Mucosa of rectum (tissue), 2 donors: ENCODE results near the gene ARHGEF17.

ENCODE experiments used
- H3K27ac ChIP-seq, 2 donors: one replicate each; pipeline ENCODE4 v1.7.0; 2013; ENCODE audit warnings: inconsistent platforms in 2 of 2, low read depth in 2 of 2, low read length in 2 of 2
- H3K27me3 ChIP-seq, 2 donors: one replicate each; pipeline ENCODE4 v1.7.0; 2013; ENCODE audit warnings: low read length in 2 of 2; ENCODE audit not compliant: control insufficient read depth in 2 of 2, insufficient read depth in 2 of 2
- H3K36me3 ChIP-seq, 2 donors: one replicate each; pipeline ENCODE4 v1.7.0; 2013; ENCODE audit warnings: low read length in 2 of 2; ENCODE audit not compliant: control insufficient read depth in 2 of 2, insufficient read depth in 2 of 2
- H3K4me1 ChIP-seq, 2 donors: one replicate each; pipeline ENCODE4 v1.7.0; 2013; ENCODE audit warnings: low read length in 2 of 2, mild to moderate bottlenecking in 1 of 2; ENCODE audit not compliant: control insufficient read depth in 2 of 2, insufficient read depth in 2 of 2
- H3K4me3 ChIP-seq, 2 donors: one replicate each; pipeline ENCODE4 v1.7.0; 2013; ENCODE audit warnings: low read length in 2 of 2
- H3K9ac ChIP-seq, 2 donors: one replicate each; pipeline ENCODE4 v1.7.0; 2013; ENCODE audit warnings: low read length in 2 of 2, low read depth in 1 of 2, mild to moderate bottlenecking in 1 of 2
- H3K9me3 ChIP-seq, 2 donors: one replicate each; pipeline ENCODE4 v1.7.0; 2013; ENCODE audit warnings: low read length in 2 of 2; ENCODE audit not compliant: control insufficient read depth in 2 of 2
- donor health status: healthy.
- donor health status: Normal muscosa, but diverticular disease.

Gene ARHGEF17

DNA sequence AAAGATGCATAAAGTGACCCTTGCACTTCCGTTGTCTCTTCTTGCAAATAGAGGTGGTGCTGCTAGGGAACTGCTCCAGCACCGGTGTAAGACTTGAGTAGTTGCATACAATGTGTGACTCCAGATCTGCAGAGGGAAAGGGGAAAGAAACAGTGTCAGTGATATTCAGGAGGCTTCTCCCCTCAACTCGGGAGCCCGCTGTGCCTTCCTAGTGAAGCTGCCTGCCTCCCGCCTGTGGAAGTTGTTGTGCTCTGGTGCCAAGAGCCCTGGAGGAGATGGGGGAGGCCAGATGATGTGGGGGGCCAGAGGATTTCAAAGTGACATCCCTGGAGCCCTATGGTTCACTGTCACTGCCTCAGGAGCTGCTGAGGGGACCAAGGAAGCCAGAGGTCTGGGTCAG is 98.5 kb downstream of the ARHGEF17 start:
- no peak overlapping the region for H3K9ac ChIP-seq
- no peak overlapping the region for H3K4me3 ChIP-seq
- no peaks in the 10 kb centered on the region for H3K27me3 ChIP-seq
- no peaks in the 10 kb centered on the region for H3K4me1 ChIP-seq
- H3K27ac ChIP-seq: no peak overlapping the region
- no peaks in the 10 kb centered on the region for H3K9me3 ChIP-seq
- H3K36me3 ChIP-seq: peaks cover 3 to 22% of the 10 kb centered on the region in 2 donors

DNA sequence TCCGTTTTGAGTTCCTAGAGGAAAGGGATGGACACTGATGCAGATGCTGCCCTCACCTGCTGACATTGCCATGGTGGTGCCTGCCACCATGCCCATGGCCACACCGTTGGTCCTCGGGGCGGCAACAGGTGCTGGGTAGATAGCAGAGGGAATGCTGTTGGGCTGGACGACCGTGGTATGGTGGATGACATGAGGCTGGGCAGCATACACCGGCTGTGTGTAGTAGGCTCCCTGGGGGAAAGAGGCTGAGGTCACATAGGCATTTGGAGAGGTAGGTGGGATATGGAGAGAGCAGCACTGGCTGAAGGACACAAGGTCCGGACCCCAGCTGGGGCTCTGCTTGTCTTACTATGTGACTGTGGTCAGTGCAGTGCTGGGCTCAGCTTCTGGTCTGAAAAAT is 101.4 kb downstream of the ARHGEF17 start:
- H3K27me3 ChIP-seq: no peaks in the 10 kb centered on the region
- H3K36me3 ChIP-seq: peaks cover 3 to 21% of the 10 kb centered on the region in 2 donors
- H3K4me3 ChIP-seq: no peak overlapping the region
- H3K9ac ChIP-seq: no peak overlapping the region
- H3K4me1 ChIP-seq: no peaks in the 10 kb centered on the region
- no peaks in the 10 kb centered on the region for H3K9me3 ChIP-seq
- no peak overlapping the region for H3K27ac ChIP-seq

DNA sequence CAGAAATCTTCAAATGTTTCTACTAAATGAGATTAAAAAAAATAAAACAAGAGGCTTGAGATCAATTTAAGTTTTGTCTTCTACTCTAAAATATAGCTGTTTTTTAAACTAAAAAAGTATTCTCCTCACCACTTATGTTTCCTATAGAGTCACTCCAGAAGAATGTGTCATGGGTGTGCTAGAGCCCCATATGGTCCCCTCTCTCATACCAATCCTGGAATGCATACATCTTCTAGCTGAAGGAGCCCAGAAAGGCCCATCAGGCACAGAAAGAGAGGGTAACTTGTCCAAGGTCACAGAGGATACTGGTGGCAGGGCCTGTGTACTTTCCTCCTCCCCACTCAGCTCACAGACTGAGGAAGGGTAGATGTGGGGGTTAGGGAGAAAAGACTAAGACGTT is 102.6 kb downstream of the ARHGEF17 start:
- H3K4me1 ChIP-seq: no peaks in the 10 kb centered on the region
- no peaks in the 10 kb centered on the region for H3K9me3 ChIP-seq
- H3K4me3 ChIP-seq: no peak overlapping the region
- no peak overlapping the region for H3K9ac ChIP-seq
- no peaks in the 10 kb centered on the region for H3K27me3 ChIP-seq
- H3K36me3 ChIP-seq: peaks cover 3 to 18% of the 10 kb centered on the region in 2 donors
- H3K27ac ChIP-seq: no peak overlapping the region

DNA sequence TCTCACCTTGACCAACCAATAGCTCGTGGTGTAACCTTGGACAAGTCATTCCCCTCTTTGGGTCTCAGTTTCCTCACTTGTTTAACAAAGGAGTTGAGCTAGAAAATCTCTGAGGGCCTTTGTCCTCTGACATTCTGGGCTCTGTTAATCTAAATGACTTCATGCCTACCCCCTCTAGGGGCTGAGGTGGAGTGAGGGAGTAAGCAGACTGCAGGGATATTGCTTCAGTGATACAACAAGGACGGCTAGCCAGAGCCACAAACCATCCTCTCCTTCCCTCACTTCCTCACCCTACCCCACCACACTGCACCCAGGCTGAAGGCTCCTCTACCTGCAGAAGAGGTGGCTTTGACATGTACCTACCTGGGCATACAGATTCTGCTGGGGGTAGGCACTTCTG is 103.0 kb downstream of the ARHGEF17 start:
- H3K36me3 ChIP-seq: peaks cover 3 to 16% of the 10 kb centered on the region in 2 donors
- H3K27ac ChIP-seq: no peak overlapping the region
- no peaks in the 10 kb centered on the region for H3K9me3 ChIP-seq
- no peak overlapping the region for H3K9ac ChIP-seq
- no peak overlapping the region for H3K4me3 ChIP-seq
- H3K4me1 ChIP-seq: no peaks in the 10 kb centered on the region
- H3K27me3 ChIP-seq: no peaks in the 10 kb centered on the region

DNA sequence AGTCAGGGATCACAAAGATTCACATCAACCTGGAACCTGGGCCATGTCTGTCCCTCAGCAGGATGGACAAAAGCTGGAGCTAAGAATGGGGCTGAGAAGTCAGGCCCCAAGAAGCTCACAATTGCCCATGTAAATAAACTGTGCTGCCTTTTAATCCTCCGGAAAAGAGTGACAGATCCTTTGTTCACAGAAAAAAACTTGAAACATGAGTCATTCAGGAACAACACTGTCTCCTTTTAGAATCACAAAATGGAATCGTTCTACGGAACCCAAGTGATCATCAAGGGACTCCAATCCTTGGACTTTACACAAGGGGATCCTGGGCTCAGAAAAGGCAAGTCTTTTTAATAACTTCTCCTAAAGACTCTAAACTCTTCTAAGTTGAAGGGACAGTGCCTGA is 104.2 kb downstream of the ARHGEF17 start:
- no peaks in the 10 kb centered on the region for H3K4me1 ChIP-seq
- no peaks in the 10 kb centered on the region for H3K9me3 ChIP-seq
- no peaks in the 10 kb centered on the region for H3K27me3 ChIP-seq
- H3K4me3 ChIP-seq: no peak overlapping the region
- no peak overlapping the region for H3K9ac ChIP-seq
- H3K27ac ChIP-seq: no peak overlapping the region
- H3K36me3 ChIP-seq: peaks cover 3 to 16% of the 10 kb centered on the region in 2 donors

DNA sequence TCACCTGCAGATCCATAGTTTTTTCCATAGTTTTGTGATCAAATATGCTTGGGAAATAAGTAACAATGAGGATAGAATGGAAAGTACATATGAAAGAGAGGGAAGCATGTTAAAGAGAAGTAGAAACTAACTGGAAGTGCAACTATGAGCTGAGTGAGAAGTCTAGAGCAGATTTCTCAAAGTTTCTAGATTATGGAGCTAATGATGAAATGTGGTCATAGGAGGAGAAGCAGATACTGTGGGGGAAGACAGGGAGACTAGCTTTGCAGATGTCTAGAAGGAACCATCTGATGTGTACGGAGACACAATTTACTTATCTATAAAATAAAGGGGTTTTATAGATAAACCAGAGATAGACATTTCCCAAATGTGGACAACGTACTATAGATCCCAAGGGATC is 105.2 kb downstream of the ARHGEF17 start:
- H3K27ac ChIP-seq: no peak overlapping the region
- no peak overlapping the region for H3K9ac ChIP-seq
- no peaks in the 10 kb centered on the region for H3K27me3 ChIP-seq
- peaks cover 5 to 14% of the 10 kb centered on the region in 2 donors for H3K36me3 ChIP-seq
- H3K9me3 ChIP-seq: no peaks in the 10 kb centered on the region
- no peak overlapping the region for H3K4me3 ChIP-seq
- no peaks in the 10 kb centered on the region for H3K4me1 ChIP-seq

DNA sequence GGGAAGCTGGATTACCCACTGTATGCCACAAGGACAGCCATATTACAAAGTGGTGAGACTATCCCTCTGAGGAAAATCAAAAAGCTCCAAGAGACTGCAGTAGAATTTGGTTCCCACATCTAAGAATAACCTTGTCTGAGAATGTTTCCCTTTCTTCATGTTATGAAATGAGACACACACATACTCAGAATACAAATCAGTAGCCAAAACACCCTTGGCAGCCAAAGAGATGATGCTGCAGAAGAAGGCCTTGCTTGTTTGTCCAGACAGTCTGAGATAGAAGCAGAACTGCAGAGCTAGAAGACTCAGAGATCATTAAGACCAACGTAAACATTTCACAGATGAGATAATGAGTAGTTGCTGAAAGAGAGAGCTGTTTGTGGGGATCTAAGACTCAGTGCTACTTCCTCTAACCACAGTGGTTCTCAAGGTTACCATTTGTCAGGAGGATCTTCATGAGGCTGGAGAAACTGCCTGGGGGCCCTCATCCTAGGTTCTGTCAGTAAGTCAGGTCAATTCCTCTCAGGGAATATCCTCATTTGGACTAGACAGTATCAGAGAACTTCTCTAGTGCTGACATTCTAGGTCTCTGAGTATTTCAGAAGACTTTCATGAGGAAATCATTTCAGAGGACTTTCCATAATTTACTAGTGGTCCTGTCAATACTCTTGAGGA is 107.0 kb downstream of the ARHGEF17 start:
- H3K27ac ChIP-seq: no peak overlapping the region
- H3K9ac ChIP-seq: no peak overlapping the region
- H3K4me3 ChIP-seq: no peak overlapping the region
- H3K4me1 ChIP-seq: no peaks in the 10 kb centered on the region
- H3K9me3 ChIP-seq: no peaks in the 10 kb centered on the region
- H3K27me3 ChIP-seq: no peaks in the 10 kb centered on the region
- H3K36me3 ChIP-seq: peaks cover 4 to 5% of the 10 kb centered on the region in 2 donors

DNA sequence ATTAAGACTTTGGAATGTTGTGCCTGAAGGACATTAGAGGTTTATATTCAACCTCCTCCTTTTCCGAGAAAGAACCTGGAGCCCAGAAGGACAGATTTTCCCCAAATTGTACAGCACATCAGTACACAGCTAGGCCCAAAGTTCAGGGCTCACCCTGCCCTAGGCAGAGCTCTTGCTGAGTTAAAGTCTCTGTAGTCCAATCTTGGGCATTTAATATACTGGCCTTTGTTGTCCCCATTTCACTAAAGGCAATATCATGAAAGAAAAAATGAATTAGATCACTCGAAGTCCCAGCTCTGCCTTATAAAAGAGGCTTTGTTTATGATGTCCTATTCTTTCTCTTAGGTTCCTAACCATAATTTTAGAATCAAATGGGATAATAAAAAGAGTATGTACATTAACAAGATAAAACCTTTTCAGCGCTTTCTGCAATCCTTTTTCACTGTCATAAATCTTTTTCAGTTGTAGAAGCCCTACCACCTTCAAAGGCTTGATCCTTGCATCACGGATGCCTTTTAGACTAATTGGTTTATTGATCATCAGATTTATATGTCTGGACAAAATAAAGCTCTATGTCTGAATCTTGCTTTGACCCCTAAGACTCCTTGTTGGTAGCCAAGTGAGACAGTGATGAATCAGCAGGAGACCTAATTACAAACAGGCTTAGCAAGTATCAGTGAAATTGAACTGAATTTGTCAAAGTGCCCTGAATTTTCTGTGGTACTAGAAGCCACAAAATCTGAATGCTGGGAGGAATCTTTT is 108.0 kb downstream of the ARHGEF17 start:
- Histone ChIP-seq H3K4me3 (no peak overlapping the region), H3K9me3 (no peaks in the 10 kb centered on the region), H3K27ac (no peak overlapping the region)

DNA sequence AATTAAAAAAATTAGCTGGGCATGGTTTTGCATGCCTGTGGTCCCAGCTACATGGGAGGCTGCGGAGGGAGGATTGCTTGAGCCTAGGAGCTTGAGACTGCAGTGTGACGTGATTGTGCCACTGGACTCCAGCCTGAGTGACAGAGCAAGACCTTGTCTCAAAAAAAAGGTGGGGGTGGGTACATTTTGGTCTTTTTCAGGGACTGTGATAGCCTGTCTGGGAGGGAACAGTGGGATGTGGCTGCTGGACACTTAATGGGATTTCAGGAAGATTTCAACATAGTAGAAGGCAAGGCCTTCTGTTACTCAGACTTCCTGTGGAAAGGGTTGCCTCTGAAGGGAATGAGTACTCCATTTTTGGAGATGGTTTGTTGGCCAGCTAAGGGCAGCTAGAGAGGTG is 108.7 kb downstream of the ARHGEF17 start:
- no peak overlapping the region for H3K4me3 ChIP-seq
- no peaks in the 10 kb centered on the region for H3K9me3 ChIP-seq
- no peaks in the 10 kb centered on the region for H3K27me3 ChIP-seq
- no peak overlapping the region for H3K27ac ChIP-seq
- H3K9ac ChIP-seq: no peak overlapping the region
- no peaks in the 10 kb centered on the region for H3K4me1 ChIP-seq
- peaks cover 0 to 5% of the 10 kb centered on the region in 2 donors for H3K36me3 ChIP-seq

More for the DNA sequence above, 108.0 kb downstream of the ARHGEF17 start:
- Histone ChIP-seq H3K9ac (no peak overlapping the region), H3K36me3 (peaks cover 3 to 5% of the 10 kb centered on the region in 2 donors), H3K4me1 (no peaks in the 10 kb centered on the region), H3K27me3 (no peaks in the 10 kb centered on the region)
